Measurements from ENCODE around the gene TRIM24. TPM values are rescaled to one million over a fixed set of nuclear protein-coding genes. Genes with fewer than 3 reads are reported as not detected.

TRIM24 gene
- total and polyA plus RNA-seq, 9 donors: 17.0 to 55.6 (median 32.7) TPM

DNA sequence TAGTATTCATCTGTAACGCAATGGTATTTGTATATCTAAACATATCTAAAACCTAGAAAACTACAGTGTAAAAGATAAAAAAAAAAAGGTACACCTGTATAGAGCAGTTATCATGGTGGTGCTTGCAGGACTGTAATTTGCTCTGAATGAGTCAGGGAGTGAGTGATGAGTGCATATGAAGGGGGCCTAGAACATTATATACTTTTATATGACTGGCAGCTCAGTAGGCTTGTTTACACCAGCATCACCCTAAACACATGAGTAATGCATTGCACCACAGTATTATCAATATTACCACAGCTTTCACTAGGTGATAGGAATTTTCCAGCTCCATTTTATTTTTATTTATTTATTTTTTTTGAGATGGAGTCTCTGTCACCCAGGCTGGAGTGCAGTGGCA is 40.8 kb downstream of the TRIM24 start:
- Histone ChIP-seq H3K36me3 (no peaks in the 10 kb centered on the region), H3K27me3 (no peaks in the 10 kb centered on the region), H3K4me1 (ENCODE audit: insufficient read depth) (peaks cover 2% of the 10 kb centered on the region), H3K4me3 (no peak overlapping the region), H3K9me3 (no peaks in the 10 kb centered on the region), H3K27ac (no peak overlapping the region)
- intact Hi-C loops (cut with DNase I): no loop called here
- 79 to 95% (median 89%) methylated on average over 1 of the region's 1 CpG for WGBS, 3 donors
- TF ChIP-seq, protein P1, sequence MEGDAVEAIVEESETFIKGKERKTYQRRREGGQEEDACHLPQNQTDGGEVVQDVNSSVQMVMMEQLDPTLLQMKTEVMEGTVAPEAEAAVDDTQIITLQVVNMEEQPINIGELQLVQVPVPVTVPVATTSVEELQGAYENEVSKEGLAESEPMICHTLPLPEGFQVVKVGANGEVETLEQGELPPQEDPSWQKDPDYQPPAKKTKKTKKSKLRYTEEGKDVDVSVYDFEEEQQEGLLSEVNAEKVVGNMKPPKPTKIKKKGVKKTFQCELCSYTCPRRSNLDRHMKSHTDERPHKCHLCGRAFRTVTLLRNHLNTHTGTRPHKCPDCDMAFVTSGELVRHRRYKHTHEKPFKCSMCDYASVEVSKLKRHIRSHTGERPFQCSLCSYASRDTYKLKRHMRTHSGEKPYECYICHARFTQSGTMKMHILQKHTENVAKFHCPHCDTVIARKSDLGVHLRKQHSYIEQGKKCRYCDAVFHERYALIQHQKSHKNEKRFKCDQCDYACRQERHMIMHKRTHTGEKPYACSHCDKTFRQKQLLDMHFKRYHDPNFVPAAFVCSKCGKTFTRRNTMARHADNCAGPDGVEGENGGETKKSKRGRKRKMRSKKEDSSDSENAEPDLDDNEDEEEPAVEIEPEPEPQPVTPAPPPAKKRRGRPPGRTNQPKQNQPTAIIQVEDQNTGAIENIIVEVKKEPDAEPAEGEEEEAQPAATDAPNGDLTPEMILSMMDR (IDR thresholded peaks at IDR 0.05): no peak
- TF ChIP-seq EP300 (IDR thresholded peaks at IDR 0.05) (no peak), POLR2A (IDR thresholded peaks at IDR 0.05) (no peak)
- no peak for DNase-seq

DNA sequence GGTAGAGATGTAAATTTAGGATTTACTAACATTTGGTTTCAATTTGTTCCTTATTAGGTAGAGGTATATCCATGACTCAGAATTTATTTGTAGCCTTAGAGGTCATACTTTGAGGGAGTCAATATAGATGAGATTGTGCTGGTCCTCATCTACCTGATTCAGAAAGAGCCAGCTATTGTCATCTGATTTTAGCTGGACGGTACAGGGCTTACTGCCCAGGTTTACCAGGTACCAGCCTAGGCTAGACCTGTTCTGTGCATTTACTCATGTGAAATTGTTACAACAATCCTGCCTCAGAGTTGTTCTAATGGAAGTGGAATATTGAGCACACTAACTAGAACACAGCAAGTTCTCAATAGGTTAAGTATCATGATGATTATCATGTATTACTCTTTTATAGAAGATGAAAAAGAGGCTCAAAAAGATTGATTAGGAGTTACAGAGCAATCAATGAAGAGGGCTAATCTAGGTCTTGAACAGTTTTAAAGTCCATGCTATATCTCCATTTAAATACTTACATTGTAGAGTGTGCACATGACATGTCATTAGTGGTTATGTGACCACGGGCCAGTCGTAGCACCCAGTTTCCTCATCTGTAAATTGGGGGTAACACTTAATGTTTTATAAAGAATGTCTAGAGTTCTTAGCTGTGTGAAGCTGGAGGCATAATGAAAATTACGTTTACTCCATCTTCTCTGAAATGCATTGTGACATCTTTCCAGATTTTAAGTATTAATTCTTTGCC is 42.1 kb downstream of the TRIM24 start:
- H3K27ac ChIP-seq: no peak overlapping the region
- no peaks in the 10 kb centered on the region for H3K36me3 ChIP-seq
- no peaks in the 10 kb centered on the region for H3K27me3 ChIP-seq
- H3K4me1 ChIP-seq (ENCODE audit: insufficient read depth): peaks cover 2% of the 10 kb centered on the region
- whole genome bisulfite sequencing, 3 donors: 91 to 93% (median 92%) methylated on average over 4 of the region's 4 CpGs
- H3K4me3 ChIP-seq: no peak overlapping the region
- DNase-seq: no peak
- H3K9me3 ChIP-seq: no peaks in the 10 kb centered on the region
- intact Hi-C loops (cut with DNase I): no loop called here
- TF ChIP-seq EP300 (IDR thresholded peaks at IDR 0.05): no peak

DNA sequence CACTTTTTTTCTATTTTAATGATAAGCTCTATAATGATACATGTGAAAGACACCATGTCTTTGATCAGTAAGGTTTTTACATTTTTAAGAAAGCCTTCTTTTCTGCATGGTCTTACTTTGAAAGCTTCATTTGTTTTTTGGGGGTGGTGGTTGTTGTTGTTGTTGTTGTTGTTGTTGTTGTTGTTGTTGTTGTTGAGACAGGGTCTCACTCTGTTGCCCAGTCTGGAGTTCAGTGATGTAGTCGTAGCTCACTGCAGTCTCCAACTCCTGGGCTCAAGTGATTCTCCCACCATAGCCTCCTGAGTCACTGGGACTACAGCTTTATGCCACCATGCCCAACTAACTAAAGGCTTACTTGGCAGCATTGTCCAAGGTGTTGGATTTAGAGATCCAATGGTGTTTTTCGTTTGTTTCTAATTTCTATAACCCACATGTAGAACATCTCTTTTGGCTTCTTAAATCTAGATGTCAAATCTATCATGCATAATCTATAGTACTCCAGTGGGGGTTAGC is 45.4 kb downstream of the TRIM24 start:
- Histone ChIP-seq H3K9me3 (no peaks in the 10 kb centered on the region), H3K36me3 (no peaks in the 10 kb centered on the region), H3K4me3 (no peak overlapping the region), H3K27ac (no peak overlapping the region), H3K4me1 (ENCODE audit: insufficient read depth) (no peaks in the 10 kb centered on the region), H3K27me3 (no peaks in the 10 kb centered on the region)
- 95 to 98% (median 97%) methylated on average over 2 of the region's 2 CpGs for WGBS, 3 donors
- no peak for TF ChIP-seq EP300 (IDR thresholded peaks at IDR 0.05)
- TF ChIP-seq POLR2A (IDR thresholded peaks at IDR 0.05): no peak
- TF ChIP-seq, protein P1 (IDR thresholded peaks at IDR 0.05): no peak
- intact Hi-C loops (cut with DNase I): no loop called here
- no peak for DNase-seq

DNA sequence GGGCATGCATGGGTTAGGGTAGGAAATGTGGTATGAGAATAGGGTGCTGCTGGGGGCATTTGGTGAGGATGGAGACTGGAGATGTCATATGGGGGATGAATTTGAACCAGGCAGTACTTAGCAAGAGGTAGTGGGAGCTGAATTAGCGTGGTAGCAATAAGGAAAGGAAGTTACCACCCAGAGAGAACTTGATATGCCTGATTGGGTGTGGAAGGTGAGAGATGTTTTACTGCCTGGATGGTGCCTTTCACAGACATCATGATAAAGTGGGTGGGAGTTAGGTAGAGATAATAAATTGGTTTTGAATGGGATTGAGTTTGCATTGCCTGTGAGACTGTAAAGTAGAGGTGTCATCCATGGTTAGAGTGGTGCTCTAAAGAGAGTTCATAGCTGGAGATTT is 46.7 kb downstream of the TRIM24 start:
- Histone ChIP-seq H3K36me3 (no peaks in the 10 kb centered on the region), H3K27me3 (no peaks in the 10 kb centered on the region), H3K4me3 (no peak overlapping the region), H3K4me1 (ENCODE audit: insufficient read depth) (no peaks in the 10 kb centered on the region), H3K9me3 (no peaks in the 10 kb centered on the region), H3K27ac (no peak overlapping the region)
- DNase-seq: no peak
- TF ChIP-seq POLR2A (IDR thresholded peaks at IDR 0.05): no peak
- TF ChIP-seq, protein P1 (IDR thresholded peaks at IDR 0.05): no peak
- TF ChIP-seq EP300 (IDR thresholded peaks at IDR 0.05): no peak
- 0 to 49% (median 44%) methylated on average over 1 of the region's 1 CpG for WGBS, 3 donors
- intact Hi-C loops (cut with DNase I): no loop called here

DNA sequence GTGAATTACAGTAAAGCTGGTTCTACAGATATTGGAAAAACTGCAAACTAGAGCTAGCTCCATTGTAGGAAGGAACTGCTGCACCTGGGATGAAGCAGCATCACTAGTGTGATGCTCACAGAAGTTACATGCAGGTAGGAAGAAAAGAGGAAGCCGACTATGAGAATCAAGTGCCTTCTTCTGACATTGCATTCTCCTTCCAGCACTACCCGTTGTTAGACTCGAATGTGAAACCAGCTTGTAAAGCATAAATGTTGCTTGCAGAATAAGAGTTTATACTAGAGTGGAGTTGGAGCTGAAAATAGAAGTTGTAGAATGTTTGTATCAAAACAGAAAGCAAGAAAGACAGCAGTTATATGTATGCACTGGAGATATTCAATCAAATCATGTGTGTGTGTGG is 49.9 kb downstream of the TRIM24 start:
- Histone ChIP-seq H3K4me3 (no peak overlapping the region), H3K27me3 (no peaks in the 10 kb centered on the region), H3K9me3 (peaks cover 0 to 3% of the 10 kb centered on the region in 2 donors), H3K4me1 (ENCODE audit: insufficient read depth) (peaks cover 3% of the 10 kb centered on the region), H3K27ac (no peak overlapping the region), H3K36me3 (no peaks in the 10 kb centered on the region)
- intact Hi-C loops (cut with DNase I): no loop called here
- DNase-seq: no peak
- WGBS, 3 donors: 72 to 87% (median 72%) methylated on average over 3 of the region's 3 CpGs
- TF ChIP-seq, protein P1 (IDR thresholded peaks at IDR 0.05): no peak
- TF ChIP-seq POLR2A (IDR thresholded peaks at IDR 0.05) (no peak), EP300 (IDR thresholded peaks at IDR 0.05) (no peak)

Measured in ovary (tissue), 9 donors.